ENCODE results near the gene DPEP1. TPM values are rescaled to one million over a fixed set of nuclear protein-coding genes. Genes with fewer than 3 reads are reported as not detected.

Gene DPEP1
- total RNA-seq, 1 experiment from 2014 or later, result 1.1 TPM

- Histone ChIP-seq H4K91ac (ENCODE audit: insufficient read length, low read depth, low read length) (no peak overlapping the region), H4K8ac (replicated peaks; ENCODE audit: insufficient read length, low read depth, low read length) (no peak overlapping the region), H3K4me2 (ENCODE audit: insufficient read depth, insufficient read length, low read length) (peak overlapping the region; percentile 54), H2BK12ac (ENCODE audit: insufficient read length, low read depth, low read length) (no peak overlapping the region), H3K23ac (ENCODE audit: insufficient read length, low read depth, low read length) (no peak overlapping the region), H3K9me3 (ENCODE audit: control insufficient read depth, low read depth, low read length) (no peaks in the 10 kb centered on the region), H2AFZ (ENCODE audit: low read length) (no peak overlapping the region), H3K18ac (ENCODE audit: insufficient read length, low read depth, low read length) (no peak overlapping the region), H2BK20ac (ENCODE audit: low read depth, low read length, poor library complexity, severe bottlenecking) (no peak overlapping the region), H2BK5ac (ENCODE audit: insufficient read length, low read length) (no peak overlapping the region), H2BK120ac (ENCODE audit: low read depth, low read length, poor library complexity, severe bottlenecking) (no peak overlapping the region), H3T11ph (ENCODE audit: low read length) (no peak overlapping the region), H3K56ac (ENCODE audit: insufficient read length, low read depth, low read length) (no peak overlapping the region), H4K5ac (ENCODE audit: insufficient read length, low read depth, low read length) (no peak overlapping the region), H3K79me2 (ENCODE audit: insufficient read depth, low read length) (no peaks in the 10 kb centered on the region), H3K4ac (ENCODE audit: low read depth, low read length) (no peak overlapping the region), H3K27me3 (ENCODE audit: insufficient read depth, low read length) (peaks cover 3% of the 10 kb centered on the region; the same call in 1 of the 2 replicates), H3K4me1 (ENCODE audit: insufficient read depth, low read length) (no peaks in the 10 kb centered on the region), H3K23me2 (ENCODE audit: insufficient read length, low read depth, low read length, poor library complexity, severe bottlenecking) (peaks cover 11% of the 10 kb centered on the region), H2BK15ac (ENCODE audit: low read depth, low read length) (no peak overlapping the region), H3K27ac (ENCODE audit: insufficient read length, low read depth, low read length) (no peak overlapping the region), H3K79me1 (ENCODE audit: insufficient read depth, low read depth, low read length, poor library complexity, severe bottlenecking) (no peaks in the 10 kb centered on the region), H3K14ac (ENCODE audit: insufficient read depth, low read length) (no peak overlapping the region), H4K20me1 (ENCODE audit: control insufficient read depth, insufficient read depth, insufficient read length) (no peaks in the 10 kb centered on the region), H2AK5ac (ENCODE audit: insufficient read length, low read length) (no peak overlapping the region), H3K9ac (ENCODE audit: extremely low read depth, insufficient read length, low read length) (no peak overlapping the region)
- no CpG with 5 or more reads among the region's 89 CpGs for WGBS (ENCODE audit: extremely low coverage, insufficient read length, low lambda C conversion rate)
- TF ChIP-seq CTCF (conservative IDR thresholded peaks at IDR 0.05), result no peak
- peaks cover 55% of the 10 kb centered on the region for H3K27me3 Mint-ChIP-seq (ENCODE audit: low read depth)
- peak overlapping the region; percentile 38 to 70; a peak in 3 of 5 replicates for H3K4me3 Mint-ChIP-seq
- peaks cover 0 to 6% (median 4%) of the 10 kb centered on the region in 3 experiments; a peak in 5 of 7 replicates for H3K36me3 Mint-ChIP-seq (ENCODE audit: insufficient read depth in 1 of 3, low read depth in 3 of 3)
- no peak for DNase-seq
- no peaks in the 10 kb centered on the region for H3K9me3 Mint-ChIP-seq
- H3K4me1 Mint-ChIP-seq, result peaks cover 2 to 6% of the 10 kb centered on the region in 2 experiments; a peak in 2 of 4 replicates
- H3K27ac Mint-ChIP-seq, result no peak overlapping the region
Observed at GRCh38 chr16:89576153-89577054, 37.0 kb upstream of the DPEP1 start.

All from H9 (cell line).